A549 (cell line): ENCODE data around the gene POLH.

Experiments
- ESRRA ChIP-seq: fragments of 150-350 bp; IDR thresholded peaks from 2 replicates; pipeline ENCODE4 v1.6.1; 2014; ENCODE audit warnings: mild to moderate bottlenecking, low read length, borderline replicate concordance
- POLR2A ChIP-seq: IDR thresholded peaks from 2 replicates; pipeline ENCODE4 v1.6.1; 2012; ENCODE audit warnings: mild to moderate bottlenecking, low read length
- TF ChIP-seq, protein P1 (sequence below): IDR thresholded peaks from 2 replicates; pipeline ENCODE4 v1.6.1; 2012; ENCODE audit warnings: low read depth, borderline replicate concordance
- TF ChIP-seq, protein P2 (sequence below): fragments of >200 bp; sonication (Bioruptor Twin); formaldehyde crosslinking; IDR thresholded peaks from 3 replicates; pipeline ENCODE4 v1.5.1; 2016

DNA sequence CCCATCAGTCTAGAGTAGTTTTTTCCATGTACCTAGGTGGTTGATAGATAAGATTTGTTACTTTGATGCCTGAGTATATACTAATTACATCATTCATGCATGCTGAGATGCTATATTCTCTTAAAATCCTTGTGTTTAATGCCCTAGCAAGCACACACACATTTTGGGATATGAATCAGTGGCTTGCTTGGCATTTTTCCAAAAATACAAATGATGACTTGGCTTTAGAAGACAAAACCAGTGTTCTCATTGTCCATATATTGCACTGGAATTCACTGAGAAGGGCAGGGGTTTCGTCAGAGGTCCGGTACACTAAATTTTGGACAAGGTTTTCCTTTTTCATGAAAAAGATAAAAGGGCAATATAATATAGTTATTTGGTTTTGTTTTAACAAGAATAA is 28.2 kb downstream of the POLH start:
- TF ChIP-seq ESRRA: no peak
- TF ChIP-seq, protein P1, sequence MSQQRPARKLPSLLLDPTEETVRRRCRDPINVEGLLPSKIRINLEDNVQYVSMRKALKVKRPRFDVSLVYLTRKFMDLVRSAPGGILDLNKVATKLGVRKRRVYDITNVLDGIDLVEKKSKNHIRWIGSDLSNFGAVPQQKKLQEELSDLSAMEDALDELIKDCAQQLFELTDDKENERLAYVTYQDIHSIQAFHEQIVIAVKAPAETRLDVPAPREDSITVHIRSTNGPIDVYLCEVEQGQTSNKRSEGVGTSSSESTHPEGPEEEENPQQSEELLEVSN: no peak
- no peak for TF ChIP-seq POLR2A
- TF ChIP-seq, protein P2, sequence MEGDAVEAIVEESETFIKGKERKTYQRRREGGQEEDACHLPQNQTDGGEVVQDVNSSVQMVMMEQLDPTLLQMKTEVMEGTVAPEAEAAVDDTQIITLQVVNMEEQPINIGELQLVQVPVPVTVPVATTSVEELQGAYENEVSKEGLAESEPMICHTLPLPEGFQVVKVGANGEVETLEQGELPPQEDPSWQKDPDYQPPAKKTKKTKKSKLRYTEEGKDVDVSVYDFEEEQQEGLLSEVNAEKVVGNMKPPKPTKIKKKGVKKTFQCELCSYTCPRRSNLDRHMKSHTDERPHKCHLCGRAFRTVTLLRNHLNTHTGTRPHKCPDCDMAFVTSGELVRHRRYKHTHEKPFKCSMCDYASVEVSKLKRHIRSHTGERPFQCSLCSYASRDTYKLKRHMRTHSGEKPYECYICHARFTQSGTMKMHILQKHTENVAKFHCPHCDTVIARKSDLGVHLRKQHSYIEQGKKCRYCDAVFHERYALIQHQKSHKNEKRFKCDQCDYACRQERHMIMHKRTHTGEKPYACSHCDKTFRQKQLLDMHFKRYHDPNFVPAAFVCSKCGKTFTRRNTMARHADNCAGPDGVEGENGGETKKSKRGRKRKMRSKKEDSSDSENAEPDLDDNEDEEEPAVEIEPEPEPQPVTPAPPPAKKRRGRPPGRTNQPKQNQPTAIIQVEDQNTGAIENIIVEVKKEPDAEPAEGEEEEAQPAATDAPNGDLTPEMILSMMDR: no peak
